HG02642 (cell line): ENCODE measurements around the gene MAPK13.

ENCODE experiments used
- ATAC-seq: cut with Tn5 transposase; IDR thresholded peaks from one replicate; pipeline ENCODE4 v1.9.1; 2021; ENCODE audit warnings: mild to moderate bottlenecking; ENCODE audit not compliant: unreplicated experiment, poor library complexity

Gene MAPK13

DNA sequence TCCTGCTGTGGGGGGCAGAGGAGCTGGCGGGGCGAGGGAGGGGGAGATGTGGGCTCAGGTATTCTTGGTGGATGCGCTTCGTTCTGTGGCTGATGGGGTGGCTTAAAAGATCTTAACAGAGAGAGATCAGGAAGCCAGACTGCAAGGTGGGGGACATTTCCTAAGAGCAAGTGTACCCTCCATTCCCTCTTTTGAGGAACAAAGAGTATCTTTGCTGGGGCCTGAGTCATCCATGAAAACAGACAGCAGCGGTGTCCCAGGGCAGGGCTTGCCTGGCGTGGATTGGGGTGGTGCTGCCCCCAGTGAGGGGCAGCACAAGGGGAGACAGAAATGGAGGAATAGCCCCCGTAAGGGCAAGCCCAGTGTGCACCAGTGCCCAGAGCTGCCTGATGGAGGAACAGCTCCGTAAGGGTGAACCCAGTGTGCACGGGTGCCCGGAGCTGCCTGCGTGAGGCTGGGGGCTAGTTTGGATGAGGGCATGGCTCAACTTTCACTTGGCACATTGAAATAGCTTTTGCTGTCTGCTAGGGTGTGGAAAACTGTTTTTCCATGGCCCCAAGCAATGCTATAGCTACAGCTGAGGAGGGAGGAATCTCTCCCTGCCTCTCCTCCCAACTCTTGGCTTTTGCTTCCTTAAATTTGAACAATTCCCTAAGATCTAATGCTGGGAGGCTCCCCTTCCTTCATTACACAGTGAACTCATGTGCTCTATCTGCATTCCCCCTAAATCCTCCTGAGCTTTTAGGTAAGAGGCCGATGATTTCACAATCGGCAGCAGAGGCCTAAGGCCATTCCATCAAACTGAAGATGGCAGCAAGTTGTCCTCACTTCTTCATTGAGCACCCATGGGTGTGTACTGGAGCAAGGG lies 12.9 kb downstream of the MAPK13 start:
- no peak for ATAC-seq

GRCh38 chr6:36145495-36145894 lies 15.2 kb downstream of the MAPK13 start:
- ATAC-seq, result no peak

GRCh38 chr6:36147294-36147693 lies 17.0 kb downstream of the MAPK13 start:
- no peak for ATAC-seq

GRCh38 chr6:36149476-36149875 lies 19.2 kb downstream of the MAPK13 start:
- no peak for ATAC-seq

DNA sequence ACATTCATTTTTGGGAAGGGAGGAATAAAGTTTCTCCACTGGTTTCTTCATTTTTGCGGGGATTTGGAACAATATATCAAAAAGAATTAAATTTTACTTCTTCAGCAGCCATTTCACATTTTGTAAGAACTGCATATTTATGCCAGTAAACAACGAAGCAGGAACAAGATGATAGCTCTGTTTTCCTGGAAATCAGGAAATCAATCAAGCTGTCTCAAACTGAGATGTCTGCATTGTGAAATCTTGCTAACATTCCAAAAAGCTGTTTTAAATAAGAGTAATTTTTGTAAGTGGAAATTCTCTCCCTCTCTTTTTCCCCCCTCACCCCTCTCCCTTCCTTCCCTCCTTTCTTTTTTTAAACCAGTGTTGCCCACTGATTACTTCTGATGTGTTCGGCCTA lies 20.0 kb downstream of the MAPK13 start:
- no peak for ATAC-seq

DNA sequence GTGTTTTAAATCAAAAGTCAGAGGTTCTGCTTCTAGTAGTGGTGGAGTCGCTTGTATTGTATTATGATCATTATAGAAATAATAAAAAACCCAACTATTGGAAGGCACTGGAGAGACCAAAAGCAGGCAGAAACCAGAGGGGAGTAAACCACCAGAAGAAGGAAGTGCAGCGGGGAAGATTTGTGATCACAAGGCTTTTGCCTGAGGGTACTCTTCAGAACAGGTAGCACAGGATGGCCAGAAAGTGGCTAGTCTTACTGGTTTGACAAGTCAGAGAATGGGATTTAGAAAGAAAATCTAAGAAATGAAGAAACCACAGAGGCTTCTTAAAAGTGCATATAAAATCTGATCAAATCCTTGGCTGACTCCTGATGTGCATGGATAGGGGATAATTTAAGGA lies 24.0 kb downstream of the MAPK13 start:
- no peak for ATAC-seq

DNA sequence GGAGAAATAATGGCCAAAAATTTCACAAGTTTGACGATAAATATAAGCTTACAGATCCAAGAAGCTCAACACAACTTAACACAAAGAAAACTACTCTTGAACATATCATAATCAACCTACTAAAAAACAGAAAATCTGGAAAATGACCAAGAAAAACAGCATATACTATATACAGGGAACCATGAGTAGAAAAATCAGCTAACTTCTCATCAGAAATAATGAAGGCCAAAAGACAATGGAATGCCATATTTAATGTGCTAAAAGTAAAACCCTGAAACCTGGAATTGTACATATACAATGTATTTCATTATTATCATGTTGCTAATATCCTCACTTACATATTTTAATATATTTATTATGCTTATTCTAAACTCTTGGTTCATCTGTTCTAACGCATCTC lies 25.3 kb downstream of the MAPK13 start:
- no peak for ATAC-seq

GRCh38 chr6:36160147-36160760 lies 29.9 kb downstream of the MAPK13 start:
- no peak for ATAC-seq

DNA sequence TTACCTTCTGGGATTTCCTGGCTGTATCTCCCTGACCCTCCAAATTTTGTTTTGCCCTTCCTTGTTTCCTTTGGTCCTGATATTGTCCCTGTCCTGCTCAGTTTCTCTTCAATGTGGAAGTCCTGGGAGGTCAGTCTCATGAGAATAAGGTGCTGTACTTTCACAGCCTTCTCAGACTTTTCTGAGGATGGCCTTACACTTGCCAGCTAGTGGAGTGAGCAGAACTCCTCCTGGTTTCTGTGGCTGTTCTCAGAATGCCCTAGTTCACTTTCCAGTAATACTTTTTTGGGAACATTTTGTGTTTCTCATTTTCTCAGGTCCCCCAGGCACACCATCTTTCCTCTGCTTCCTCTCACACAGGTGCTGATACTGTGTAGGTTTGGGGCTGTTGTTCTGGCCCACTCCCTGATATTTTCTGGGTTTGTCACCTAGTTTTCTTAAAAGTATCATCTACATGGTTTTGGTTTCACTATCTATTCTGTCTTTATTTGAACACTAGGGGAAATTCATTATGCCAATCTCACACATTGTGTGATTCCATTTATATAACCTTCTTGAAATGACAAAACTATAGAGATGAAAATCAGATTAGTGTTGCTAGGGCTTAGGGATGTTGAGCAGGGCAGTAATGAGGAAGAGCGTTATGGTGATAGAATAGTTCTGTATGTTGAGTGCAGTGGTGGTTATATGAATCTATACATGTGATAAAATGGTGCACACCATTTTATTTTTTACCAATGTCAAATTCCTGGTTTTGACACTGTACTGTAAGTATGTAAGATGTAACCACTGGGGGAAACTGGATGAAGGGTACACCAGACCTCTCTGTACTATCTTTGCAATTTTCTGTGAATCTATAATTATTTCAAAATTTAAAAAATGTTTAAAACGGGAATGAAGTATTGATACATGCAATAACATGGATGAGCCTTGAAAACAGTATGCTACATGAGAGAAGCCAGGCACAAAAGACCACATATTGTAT lies 39.0 kb downstream of the MAPK13 start:
- no peak for ATAC-seq

DNA sequence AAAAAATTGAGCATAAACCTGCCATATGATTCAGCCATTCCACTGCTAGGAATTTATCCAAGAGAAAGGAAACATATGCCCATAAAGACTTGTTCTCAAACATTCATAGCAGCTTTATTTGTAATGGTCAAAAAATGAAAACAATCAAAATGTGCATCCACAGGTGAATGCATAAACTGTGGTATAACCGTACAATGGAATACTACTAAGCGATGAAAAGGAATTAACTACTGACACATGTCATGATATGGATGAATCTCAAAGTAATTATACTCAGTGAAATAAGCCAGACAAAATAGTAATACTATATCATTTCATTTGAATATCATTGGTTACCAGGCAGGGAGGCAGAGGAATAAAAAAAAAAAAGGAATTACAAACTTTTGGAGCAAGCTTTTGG lies 40.4 kb downstream of the MAPK13 start:
- no peak for ATAC-seq

- ATAC-seq, result no peak
These were observed 41.3 kb downstream of the MAPK13 start for GRCh38 chr6:36171573-36171972.

- ATAC-seq, result no peak
These were observed 46.9 kb downstream of the MAPK13 start for GRCh38 chr6:36177166-36177565.

DNA sequence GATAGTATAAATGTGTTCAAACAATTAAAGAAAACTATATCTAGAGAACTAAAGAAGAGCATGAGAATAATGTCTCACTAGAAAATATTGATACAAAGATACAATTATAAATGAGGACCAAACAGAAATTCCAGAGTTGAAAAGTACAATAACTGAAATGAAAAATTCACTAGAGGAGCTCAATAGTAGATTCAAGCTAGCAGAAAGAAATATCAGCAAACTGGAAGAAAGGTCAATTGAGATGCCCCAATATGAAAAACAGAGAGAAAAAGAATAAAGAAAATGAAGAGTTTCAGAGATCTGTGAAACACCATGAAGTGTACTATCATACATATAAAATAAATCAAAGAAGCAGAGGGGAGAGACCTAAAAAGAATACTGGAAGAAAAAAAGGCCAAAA lies 48.2 kb downstream of the MAPK13 start:
- no peak for ATAC-seq

DNA sequence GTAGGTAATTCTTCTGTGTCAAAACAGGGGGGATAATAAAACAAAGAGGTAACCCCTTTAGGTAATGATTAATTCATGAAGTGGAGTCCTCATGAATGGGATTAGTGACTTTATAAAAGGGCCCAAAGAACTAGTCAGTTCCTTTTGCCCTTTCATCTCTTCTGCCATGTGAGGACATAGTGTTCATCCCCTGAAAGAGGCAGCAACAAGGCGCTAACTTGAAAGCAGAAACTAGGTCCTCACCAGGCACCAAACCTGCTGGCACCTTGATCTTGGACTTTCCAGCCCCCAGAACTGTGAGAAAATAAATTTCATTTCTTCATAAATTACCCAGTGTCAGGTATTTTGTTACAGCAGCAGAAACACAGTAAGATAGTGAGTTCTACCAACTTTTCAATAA lies 49.8 kb downstream of the MAPK13 start:
- ATAC-seq, result no peak

DNA sequence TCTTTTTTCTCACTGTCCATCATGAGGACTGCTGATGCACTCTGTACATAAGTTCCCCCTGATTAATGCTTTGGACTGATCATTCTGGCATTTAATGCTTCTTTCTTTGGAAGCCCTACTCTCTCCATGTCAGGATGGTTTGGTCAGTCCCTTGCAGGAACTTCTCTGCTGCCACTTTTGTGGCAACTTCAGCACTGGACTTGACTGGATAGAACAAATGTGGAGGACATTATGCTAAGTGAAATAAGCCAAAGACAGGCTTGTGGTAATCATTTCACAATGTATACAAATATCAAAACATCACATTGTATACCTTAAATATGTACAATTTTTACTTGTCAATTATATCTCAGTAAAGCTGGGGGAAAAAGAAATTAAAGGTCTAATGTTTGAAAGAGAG lies 54.0 kb downstream of the MAPK13 start:
- no peak for ATAC-seq

DNA sequence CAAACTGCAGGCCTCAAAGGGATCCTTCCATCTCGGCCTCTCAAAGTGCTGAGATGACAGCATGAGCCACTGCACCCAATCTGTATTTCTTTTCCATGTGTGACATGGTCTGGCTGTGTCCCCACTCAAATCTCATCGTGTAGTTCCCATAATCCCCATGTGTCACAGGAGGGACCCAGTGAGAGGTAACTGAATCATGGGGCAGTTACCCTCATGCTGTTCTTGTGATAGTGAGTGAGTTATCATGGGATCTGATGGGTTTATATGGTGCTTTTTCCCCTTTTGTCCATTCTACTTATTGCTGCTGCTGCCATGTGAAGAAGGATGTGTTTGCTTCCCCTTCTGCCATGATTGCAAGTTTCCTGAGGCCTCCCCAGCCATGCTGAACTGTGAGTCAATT lies 55.9 kb downstream of the MAPK13 start:
- no peak for ATAC-seq

DNA sequence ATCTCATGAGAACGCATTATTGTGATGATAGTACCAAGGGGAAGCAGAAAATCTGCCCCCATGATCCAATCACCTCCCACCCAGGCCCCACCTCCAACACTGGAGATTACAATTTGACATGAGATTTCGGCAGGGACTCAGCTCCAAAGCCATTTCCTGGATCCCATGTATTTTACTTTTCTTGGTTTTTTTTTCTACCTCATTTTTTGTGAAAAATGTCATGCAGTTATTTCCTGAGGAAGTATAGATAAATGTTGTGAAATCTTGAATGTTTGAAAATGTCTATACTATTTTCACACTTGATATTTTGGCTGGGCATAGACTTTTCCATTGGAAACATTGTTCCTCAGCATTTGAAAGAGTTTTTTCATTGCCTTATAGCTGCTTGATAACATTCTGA lies 57.1 kb downstream of the MAPK13 start:
- ATAC-seq, result no peak
